Gastrocnemius medialis (tissue), 4 donors: Measurements from ENCODE around the gene C2orf72. TPM values are rescaled to one million over a fixed set of nuclear protein-coding genes. Genes with fewer than 3 reads are reported as not detected.

Experiments used
- ATAC-seq, 2 donors: fragments of 150-250 bp; one replicate each; pipeline ENCODE4 v1.9.1; 2016
- DNase-seq, 2 donors: peaks; one replicate each; pipeline ENCODE4 v3.0.0-alpha.2; 2019
- H3K27ac ChIP-seq, 4 donors: fragments of 200-600 bp; sonication (generic); 1 replicate in 1 of 4; 2 replicates in 3 of 4; pipeline ENCODE4 v1.5.1; 2016 to 2018; ENCODE audit warnings: mild to moderate bottlenecking in 2 of 4, moderate library complexity in 1 of 4
- H3K27me3 ChIP-seq, 3 donors: fragments of 200-600 bp; sonication (generic) in 2 of 3; 1 replicate in 1 of 3; 2 replicates in 2 of 3; pipeline versions ENCODE4 v1.5.1 to v1.6.0; 2016 to 2019; ENCODE audit warnings: mild to moderate bottlenecking in 1 of 3, moderate library complexity in 1 of 3
- H3K36me3 ChIP-seq, 2 donors: fragments of 200-600 bp; sonication (generic) in 1 of 2; one replicate each; pipeline ENCODE4 v1.5.1; 2017 to 2018
- H3K4me1 ChIP-seq, 2 donors: fragments of 200-600 bp; sonication (generic) in 1 of 2; one replicate each; pipeline ENCODE4 v1.5.1; 2016 to 2017; ENCODE audit warnings: mild to moderate bottlenecking in 2 of 2
- H3K4me3 ChIP-seq, 4 donors: fragments of 200-600 bp; sonication (generic) in 3 of 4; 1 replicate in 1 of 4; 2 replicates in 3 of 4; pipeline ENCODE4 v1.5.1; 2016 to 2019; ENCODE audit warnings: mild to moderate bottlenecking in 2 of 4
- H3K9me3 ChIP-seq, 3 donors: fragments of 200-600 bp; sonication (generic) in 2 of 3; 1 replicate in 1 of 3; 2 replicates in 2 of 3; pipeline ENCODE4 v1.5.1; 2016 to 2019
- POLR2A ChIP-seq, 2 donors: fragments of 450-650 bp; IDR thresholded peaks; one replicate each; pipeline ENCODE4 v1.6.1; 2017; ENCODE audit warnings: antibody characterized with exemption in 2 of 2, mild to moderate bottlenecking in 2 of 2, moderate library complexity in 2 of 2
- in situ Hi-C, 4 donors: fragments of 200-750 bp; cut with MboI; loops; one replicate each; pipeline versions ENCODE4 v1.15.0 to v1.8.0; 2017; ENCODE audit warnings: low sequenced_read_pairs in 4 of 4
- intact Hi-C: fragments of 100-400 bp; cut with DNase I; formaldehyde crosslinking; loops from one replicate; pipeline ENCODE4 v1.15.1; 2023; ENCODE audit warnings: low total_unique reads
- total RNA-seq, 4 donors: library from RNA; depleted of rRNA; stranded (reverse); fragments of >200 nt; gene quantifications; one replicate each; pipeline versions ENCODE4 v1.1.0 to v1.2.3, GENCODE V29; 2016
- TF ChIP-seq, protein P1 (sequence below), 5 experiments: fragments of 450-650 bp in 3 of 5; fragments of 200-600 bp in 2 of 5; sonication (generic) in 2 of 5; IDR thresholded peaks in 4 of 5; conservative IDR thresholded peaks in 1 of 5; 1 replicate in 4 of 5; 2 replicates in 1 of 5; pipeline ENCODE4 v1.5.1; 2016 to 2019; ENCODE audit warnings: antibody characterized with exemption in 5 of 5, mild to moderate bottlenecking in 3 of 5, moderate library complexity in 3 of 5

C2orf72 gene
- total RNA-seq, 4 donors from 2014 or later = 0.10 to 0.44 (median 0.15) TPM; not detected in 1

DNA sequence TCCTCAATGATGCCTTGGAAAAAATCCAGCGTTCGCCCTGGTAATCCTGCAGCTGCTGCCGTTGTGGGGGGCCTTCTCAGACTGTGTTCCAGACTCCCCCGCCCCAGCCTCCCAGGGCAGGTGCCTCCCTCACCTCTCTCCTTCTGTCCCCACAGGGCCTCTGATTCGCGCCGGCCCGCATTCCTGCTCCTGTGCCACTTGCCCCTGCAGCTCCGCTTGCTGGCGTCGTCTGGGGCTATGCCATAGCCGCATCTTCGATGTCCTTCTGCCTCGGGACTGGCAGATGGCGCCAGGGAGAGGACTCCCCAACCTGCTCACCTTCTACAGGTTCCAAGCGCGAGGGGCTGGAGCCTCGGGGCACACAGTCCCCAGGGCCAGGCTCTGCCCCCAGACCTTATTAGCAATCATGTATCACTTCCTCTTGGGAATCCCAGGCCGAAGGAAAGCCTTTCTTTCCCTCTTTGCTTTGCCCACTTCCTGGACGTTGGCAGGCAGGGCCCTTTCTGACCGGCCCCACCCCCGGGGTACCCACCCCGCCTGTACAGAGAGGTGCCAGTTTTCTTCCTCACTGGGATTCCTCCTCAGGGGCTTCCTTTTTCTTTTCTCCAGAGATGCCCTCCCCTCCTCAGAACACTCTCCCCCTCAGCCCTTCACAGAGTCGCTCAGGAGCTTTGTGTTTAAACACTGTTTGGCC is 37.0 kb upstream of the C2orf72 start:
- intact Hi-C loops (no loop called here), in situ Hi-C loops (no loop called here)
- Histone ChIP-seq H3K4me1 (no peaks in the 10 kb centered on the region), H3K4me3 (no peak overlapping the region), H3K27ac (no peak overlapping the region), H3K9me3 (no peaks in the 10 kb centered on the region), H3K27me3 (peaks cover 8 to 19% (median 12%) of the 10 kb centered on the region in 3 donors), H3K36me3 (no peaks in the 10 kb centered on the region)
- DNase-seq (no peak), ATAC-seq (no peak)
- TF ChIP-seq, protein P1, sequence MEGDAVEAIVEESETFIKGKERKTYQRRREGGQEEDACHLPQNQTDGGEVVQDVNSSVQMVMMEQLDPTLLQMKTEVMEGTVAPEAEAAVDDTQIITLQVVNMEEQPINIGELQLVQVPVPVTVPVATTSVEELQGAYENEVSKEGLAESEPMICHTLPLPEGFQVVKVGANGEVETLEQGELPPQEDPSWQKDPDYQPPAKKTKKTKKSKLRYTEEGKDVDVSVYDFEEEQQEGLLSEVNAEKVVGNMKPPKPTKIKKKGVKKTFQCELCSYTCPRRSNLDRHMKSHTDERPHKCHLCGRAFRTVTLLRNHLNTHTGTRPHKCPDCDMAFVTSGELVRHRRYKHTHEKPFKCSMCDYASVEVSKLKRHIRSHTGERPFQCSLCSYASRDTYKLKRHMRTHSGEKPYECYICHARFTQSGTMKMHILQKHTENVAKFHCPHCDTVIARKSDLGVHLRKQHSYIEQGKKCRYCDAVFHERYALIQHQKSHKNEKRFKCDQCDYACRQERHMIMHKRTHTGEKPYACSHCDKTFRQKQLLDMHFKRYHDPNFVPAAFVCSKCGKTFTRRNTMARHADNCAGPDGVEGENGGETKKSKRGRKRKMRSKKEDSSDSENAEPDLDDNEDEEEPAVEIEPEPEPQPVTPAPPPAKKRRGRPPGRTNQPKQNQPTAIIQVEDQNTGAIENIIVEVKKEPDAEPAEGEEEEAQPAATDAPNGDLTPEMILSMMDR (IDR thresholded peaks at IDR 0.05 in 4 of 5, conservative IDR thresholded peaks at IDR 0.05 in 1 of 5) = no peak
- no peak for TF ChIP-seq POLR2A (IDR thresholded peaks at IDR 0.05)

GRCh38 chr2:231001036-231001435 is 36.3 kb upstream of the C2orf72 start:
- in situ Hi-C loops = no loop called here
- intact Hi-C loops = no loop called here
- Histone ChIP-seq H3K9me3 (no peaks in the 10 kb centered on the region), H3K4me1 (no peaks in the 10 kb centered on the region), H3K27me3 (peaks cover 8 to 19% (median 12%) of the 10 kb centered on the region in 3 donors), H3K4me3 (no peak overlapping the region), H3K36me3 (no peaks in the 10 kb centered on the region), H3K27ac (no peak overlapping the region)
- DNase-seq (no peak), ATAC-seq (no peak)
- TF ChIP-seq, protein P1 (IDR thresholded peaks at IDR 0.05 in 4 of 5, conservative IDR thresholded peaks at IDR 0.05 in 1 of 5) = no peak
- TF ChIP-seq POLR2A (IDR thresholded peaks at IDR 0.05) = no peak

- intact Hi-C loops = no loop called here
- no peak for ATAC-seq
- DNase-seq = no peak
- Histone ChIP-seq H3K4me1 (no peaks in the 10 kb centered on the region), H3K4me3 (no peak overlapping the region), H3K9me3 (no peaks in the 10 kb centered on the region), H3K27me3 (peaks cover 8 to 19% (median 12%) of the 10 kb centered on the region in 3 donors), H3K27ac (no peak overlapping the region), H3K36me3 (no peaks in the 10 kb centered on the region)
- in situ Hi-C loops = no loop called here
- TF ChIP-seq POLR2A (IDR thresholded peaks at IDR 0.05) = no peak
- TF ChIP-seq, protein P1 (IDR thresholded peaks at IDR 0.05 in 4 of 5, conservative IDR thresholded peaks at IDR 0.05 in 1 of 5) = no peak
These were observed 35.4 kb upstream of the C2orf72 start for GRCh38 chr2:231001921-231002320.

GRCh38 chr2:231002641-231003040 is 34.7 kb upstream of the C2orf72 start:
- Histone ChIP-seq H3K27me3 (peaks cover 8 to 19% (median 12%) of the 10 kb centered on the region in 3 donors), H3K9me3 (no peaks in the 10 kb centered on the region), H3K27ac (no peak overlapping the region), H3K4me1 (no peaks in the 10 kb centered on the region), H3K36me3 (no peaks in the 10 kb centered on the region), H3K4me3 (no peak overlapping the region)
- DNase-seq = no peak
- intact Hi-C loops (no loop called here), in situ Hi-C loops (no loop called here)
- TF ChIP-seq, protein P1 (IDR thresholded peaks at IDR 0.05 in 4 of 5, conservative IDR thresholded peaks at IDR 0.05 in 1 of 5) = no peak
- TF ChIP-seq POLR2A (IDR thresholded peaks at IDR 0.05) = no peak
- ATAC-seq = no peak
